Neural progenitor cell (in vitro differentiated cells): ENCODE measurements around the gene SMC6. TPM values are rescaled to one million over a fixed set of nuclear protein-coding genes. Genes with fewer than 3 reads are reported as not detected.

Source experiments
- DNase-seq: peaks from one replicate; pipeline ENCODE4 v3.0.0-alpha.2; 2016; ENCODE audit warnings: low spot score
- H2AFZ ChIP-seq: fragments of 200-600 bp; sonication (generic); replicated peaks from 2 replicates; pipeline ENCODE4 v1.6.1; 2016; ENCODE audit warnings: antibody characterized with exemption
- H3F3A ChIP-seq: fragments of 200-600 bp; sonication (generic); 2 replicates; pipeline ENCODE4 v1.6.1; 2016; ENCODE audit warnings: antibody characterized with exemption, low read depth
- H3K27ac ChIP-seq: fragments of 200-600 bp; sonication (generic); 2 replicates; pipeline ENCODE4 v1.5.1; 2016; ENCODE audit warnings: mild to moderate bottlenecking
- H3K27me3 ChIP-seq: fragments of 200-600 bp; sonication (generic); 2 replicates; pipeline ENCODE4 v1.6.1; 2016; ENCODE audit warnings: mild to moderate bottlenecking, moderate library complexity
- H3K36me3 ChIP-seq: fragments of 200-600 bp; sonication (generic); 2 replicates; pipeline ENCODE4 v1.5.1; 2016
- H3K4me1 ChIP-seq: fragments of 200-600 bp; sonication (generic); 2 replicates; pipeline ENCODE4 v1.6.1; 2016; ENCODE audit warnings: mixed run types
- H3K4me2 ChIP-seq: fragments of 200-600 bp; sonication (generic); 2 replicates; pipeline ENCODE4 v1.6.1; 2016
- H3K4me3 ChIP-seq: fragments of 200-600 bp; sonication (generic); 2 replicates; pipeline ENCODE4 v1.5.1; 2016
- H3K79me2 ChIP-seq: fragments of 200-600 bp; sonication (generic); 2 replicates; pipeline ENCODE4 v1.6.1; 2016; ENCODE audit warnings: low read depth
- H3K9ac ChIP-seq: fragments of 200-600 bp; sonication (generic); 2 replicates; pipeline ENCODE4 v1.6.1; 2016
- H3K9me3 ChIP-seq: fragments of 200-600 bp; sonication (generic); 2 replicates; pipeline ENCODE4 v1.5.1; 2016; ENCODE audit warnings: low read depth
- H4K20me1 ChIP-seq: fragments of 200-600 bp; sonication (generic); 2 replicates; pipeline ENCODE4 v1.6.1; 2016; ENCODE audit warnings: low read depth
- H3K27ac Mint-ChIP-seq: 3 replicates; pipeline ENCODE4 v1.8.0; 2021; ENCODE audit warnings: mixed read lengths
- H3K27me3 Mint-ChIP-seq: 2 replicates; pipeline ENCODE4 v1.8.0; 2022; ENCODE audit warnings: low read depth, mild to moderate bottlenecking, inconsistent platforms, moderate library complexity, mixed read lengths; ENCODE audit not compliant: insufficient read depth
- H3K36me3 Mint-ChIP-seq: 3 replicates; pipeline ENCODE4 v1.8.0; 2021; ENCODE audit warnings: mixed read lengths
- H3K4me1 Mint-ChIP-seq: 3 replicates; pipeline ENCODE4 v1.8.0; 2021; ENCODE audit warnings: mixed read lengths
- H3K4me3 Mint-ChIP-seq: 3 replicates; pipeline ENCODE4 v1.8.0; 2021; ENCODE audit warnings: mild to moderate bottlenecking, moderate library complexity, mixed read lengths
- H3K9me3 Mint-ChIP-seq: 3 replicates; pipeline ENCODE4 v1.8.0; 2020; ENCODE audit warnings: mixed read lengths
- CTCF ChIP-seq: fragments of 200-600 bp; sonication (generic); IDR thresholded peaks from 2 replicates; pipeline ENCODE4 v1.5.1; 2017; ENCODE audit warnings: antibody characterized with exemption, mild to moderate bottlenecking
- EZH2 ChIP-seq: fragments of 200-600 bp; sonication (generic); IDR thresholded peaks from 2 replicates; pipeline ENCODE4 v1.6.1; 2017; ENCODE audit warnings: antibody characterized with exemption, mild to moderate bottlenecking, moderate library complexity
- EZH2phosphoT487 ChIP-seq: fragments of 200-600 bp; sonication (generic); IDR thresholded peaks from 2 replicates; pipeline ENCODE4 v1.6.1; 2017; ENCODE audit warnings: antibody characterized with exemption
- total RNA-seq: library from RNA; depleted of rRNA; stranded (reverse); fragments of >200 nt; gene quantifications from 2 replicates; pipeline ENCODE4 v1.2.3, GENCODE V29; 2015; ENCODE audit warnings: low replicate concordance

Gene SMC6
- total RNA-seq, 1 donor from 2014 or later = 56.8 TPM

GRCh38 chr2:17708501-17708900, 45.1 kb downstream of the SMC6 start:
- DNase-seq = no peak
- no peaks in the 10 kb centered on the region for H3K9me3 Mint-ChIP-seq
- no peak overlapping the region for H3K4me3 Mint-ChIP-seq
- no peaks in the 10 kb centered on the region for H3K27me3 Mint-ChIP-seq
- Histone ChIP-seq H3K4me3 (no peak overlapping the region), H3K9me3 (no peaks in the 10 kb centered on the region), H3K9ac (no peak overlapping the region), H3K4me1 (no peaks in the 10 kb centered on the region), H3K27me3 (no peaks in the 10 kb centered on the region), H3K4me2 (no peak overlapping the region), H3F3A (no peaks in the 10 kb centered on the region), H3K27ac (no peak overlapping the region), H4K20me1 (no peaks in the 10 kb centered on the region), H2AFZ (no peak overlapping the region), H3K79me2 (no peaks in the 10 kb centered on the region), H3K36me3 (peaks cover 25% of the 10 kb centered on the region)
- TF ChIP-seq EZH2phosphoT487 (no peak), CTCF (no peak), EZH2 (no peak)
- H3K27ac Mint-ChIP-seq = no peak overlapping the region
- H3K4me1 Mint-ChIP-seq = no peaks in the 10 kb centered on the region
- peaks cover 26% of the 10 kb centered on the region for H3K36me3 Mint-ChIP-seq

- TF ChIP-seq EZH2 (no peak), CTCF (no peak), EZH2phosphoT487 (no peak)
- Mint-ChIP-seq H3K27me3 (no peaks in the 10 kb centered on the region), H3K4me3 (no peak overlapping the region), H3K9me3 (no peaks in the 10 kb centered on the region), H3K4me1 (no peaks in the 10 kb centered on the region), H3K36me3 (peaks cover 17% of the 10 kb centered on the region), H3K27ac (no peak overlapping the region)
- DNase-seq = no peak
- Histone ChIP-seq H3K9me3 (no peaks in the 10 kb centered on the region), H3K27ac (no peak overlapping the region), H2AFZ (no peak overlapping the region), H3F3A (no peaks in the 10 kb centered on the region), H3K9ac (no peak overlapping the region), H3K4me1 (no peaks in the 10 kb centered on the region), H3K36me3 (peaks cover 36% of the 10 kb centered on the region), H3K27me3 (no peaks in the 10 kb centered on the region), H3K4me2 (no peak overlapping the region), H4K20me1 (no peaks in the 10 kb centered on the region), H3K79me2 (no peaks in the 10 kb centered on the region), H3K4me3 (no peak overlapping the region)
Measured at GRCh38 chr2:17706845-17707244, 46.8 kb downstream of the SMC6 start.

GRCh38 chr2:17690776-17691175, 62.8 kb downstream of the SMC6 start:
- no peaks in the 10 kb centered on the region for H3K9me3 ChIP-seq
- H3K36me3 Mint-ChIP-seq = peaks cover 32% of the 10 kb centered on the region
- no peak overlapping the region for H3K27ac Mint-ChIP-seq

More at GRCh38 chr2:17690776-17691175, 62.8 kb downstream of the SMC6 start:
- Histone ChIP-seq H4K20me1 (no peaks in the 10 kb centered on the region), H3K27ac (no peak overlapping the region), H3K27me3 (no peaks in the 10 kb centered on the region), H3K36me3 (peaks cover 17% of the 10 kb centered on the region), H3K4me1 (no peaks in the 10 kb centered on the region), H3K9ac (no peak overlapping the region), H3K4me3 (no peak overlapping the region), H3K4me2 (no peak overlapping the region), H3F3A (no peaks in the 10 kb centered on the region), H3K79me2 (peaks cover 5% of the 10 kb centered on the region), H2AFZ (no peak overlapping the region)
- TF ChIP-seq EZH2 = no peak
- no peak for TF ChIP-seq EZH2phosphoT487
- TF ChIP-seq CTCF = no peak
- no peak for DNase-seq
- H3K9me3 Mint-ChIP-seq = peaks cover 2% of the 10 kb centered on the region
- H3K4me1 Mint-ChIP-seq = no peaks in the 10 kb centered on the region
- H3K4me3 Mint-ChIP-seq = no peak overlapping the region
- H3K27me3 Mint-ChIP-seq = no peaks in the 10 kb centered on the region
